ENCODE results near the gene JPT2. TPM values are rescaled to one million over a fixed set of nuclear protein-coding genes. Genes with fewer than 3 reads are reported as not detected.
A peak's percentile ranks its signal among the peaks of the same experiment; 100 is the strongest.

The JPT2 gene
- total RNA-seq, 2 donors from 2014 or later = 11.6 to 14.4 TPM

DNA sequence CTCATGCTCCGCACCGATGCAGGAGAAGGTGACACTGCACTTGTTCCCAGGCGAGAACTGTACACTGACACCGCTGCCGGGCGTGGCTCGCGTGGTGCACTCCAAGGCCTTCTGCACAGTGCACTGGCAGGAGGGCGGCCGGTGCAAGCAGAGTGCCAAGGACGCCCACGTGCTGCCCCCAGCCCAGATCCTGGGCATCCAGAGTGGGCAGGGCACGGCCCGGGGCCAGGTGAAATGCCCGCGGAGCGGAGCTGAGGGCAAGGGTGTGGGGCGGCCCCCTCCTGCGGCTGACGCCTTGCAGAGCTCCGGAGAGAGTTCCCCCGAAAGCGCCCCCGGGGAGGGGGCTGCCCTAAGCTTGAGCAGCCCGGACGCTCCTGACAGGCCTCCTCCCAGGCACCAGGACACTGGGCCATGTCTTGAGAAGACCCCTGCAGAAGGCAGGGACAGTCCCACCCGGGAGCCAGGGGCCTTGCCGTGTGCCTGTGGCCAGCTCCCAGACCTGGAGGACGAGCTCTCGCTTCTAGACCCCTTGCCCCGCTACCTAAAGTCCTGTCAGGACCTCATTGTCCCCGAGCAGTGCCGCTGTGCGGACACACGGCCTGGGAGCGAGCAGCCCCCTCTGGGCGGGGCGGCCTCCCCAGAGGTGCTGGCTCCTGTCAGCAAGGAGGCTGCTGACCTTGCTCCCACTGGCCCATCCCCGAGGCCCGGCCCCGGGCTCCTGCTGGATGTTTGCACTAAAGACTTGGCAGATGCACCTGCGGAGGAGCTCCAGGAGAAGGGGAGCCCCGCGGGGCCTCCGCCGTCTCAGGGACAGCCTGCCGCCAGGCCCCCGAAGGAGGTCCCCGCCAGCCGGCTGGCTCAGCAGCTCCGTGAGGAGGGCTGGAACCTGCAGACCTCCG is 21.9 kb upstream of the JPT2 start:
- ATAC-seq = no peak
- Mint-ChIP-seq H3K4me1 (peaks cover 12% of the 10 kb centered on the region), H3K4me3 (no peak overlapping the region), H3K36me3 (ENCODE audit: low read depth) (peaks cover 8% of the 10 kb centered on the region), H3K27me3 (no peaks in the 10 kb centered on the region), H3K27ac (no peak overlapping the region)
- no peaks in the 10 kb centered on the region for H3K9me3 ChIP-seq (ENCODE audit: control insufficient read depth, low read length, poor library complexity, severe bottlenecking)
- no peak for DNase-seq

GRCh38 chr16:1656808-1657617 is 21.1 kb upstream of the JPT2 start:
- DNase-seq (no peak), ATAC-seq (no peak)
- Mint-ChIP-seq H3K4me3 (no peak overlapping the region), H3K4me1 (peaks cover 4% of the 10 kb centered on the region), H3K36me3 (ENCODE audit: low read depth) (peaks cover 4% of the 10 kb centered on the region), H3K27ac (no peak overlapping the region), H3K27me3 (no peaks in the 10 kb centered on the region)
- H3K9me3 ChIP-seq (ENCODE audit: control insufficient read depth, low read length, poor library complexity, severe bottlenecking) = no peaks in the 10 kb centered on the region

DNA sequence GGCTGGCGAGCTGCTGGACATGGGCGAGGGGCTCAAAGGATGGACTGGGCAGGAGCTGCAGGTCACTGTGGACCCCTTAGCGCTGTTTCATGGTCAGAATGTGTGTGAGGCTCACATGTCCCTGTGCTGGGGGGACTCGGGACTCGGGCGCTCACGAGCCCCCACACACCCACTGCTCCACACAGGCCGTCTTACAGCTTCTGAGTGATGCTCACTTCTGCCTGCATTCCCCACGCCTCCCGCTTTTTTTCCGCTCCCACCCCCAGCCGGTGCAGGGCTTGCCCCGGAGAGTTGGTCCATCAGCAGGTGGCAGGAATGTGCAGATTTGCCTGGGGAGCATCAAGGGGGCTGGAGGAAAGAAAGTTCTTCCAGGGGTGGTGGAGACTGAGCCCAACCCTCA is 20.2 kb upstream of the JPT2 start:
- DNase-seq (no peak), ATAC-seq (no peak)
- no peaks in the 10 kb centered on the region for H3K27me3 Mint-ChIP-seq
- peaks cover 4% of the 10 kb centered on the region for H3K4me1 Mint-ChIP-seq
- H3K4me3 Mint-ChIP-seq = no peak overlapping the region
- peaks cover 4% of the 10 kb centered on the region for H3K36me3 Mint-ChIP-seq (ENCODE audit: low read depth)
- no peaks in the 10 kb centered on the region for H3K9me3 ChIP-seq (ENCODE audit: control insufficient read depth, low read length, poor library complexity, severe bottlenecking)
- H3K27ac Mint-ChIP-seq = no peak overlapping the region

GRCh38 chr16:1659031-1659430 is 19.0 kb upstream of the JPT2 start:
- H3K27me3 Mint-ChIP-seq = no peaks in the 10 kb centered on the region
- ATAC-seq = no peak
- H3K4me3 Mint-ChIP-seq = peak overlapping the region; percentile 12
- no peak overlapping the region for H3K27ac Mint-ChIP-seq
- H3K9me3 ChIP-seq (ENCODE audit: control insufficient read depth, low read length, poor library complexity, severe bottlenecking) = no peaks in the 10 kb centered on the region
- DNase-seq = no peak
- H3K36me3 Mint-ChIP-seq (ENCODE audit: low read depth) = peaks cover 4% of the 10 kb centered on the region
- peaks cover 4% of the 10 kb centered on the region for H3K4me1 Mint-ChIP-seq

DNA sequence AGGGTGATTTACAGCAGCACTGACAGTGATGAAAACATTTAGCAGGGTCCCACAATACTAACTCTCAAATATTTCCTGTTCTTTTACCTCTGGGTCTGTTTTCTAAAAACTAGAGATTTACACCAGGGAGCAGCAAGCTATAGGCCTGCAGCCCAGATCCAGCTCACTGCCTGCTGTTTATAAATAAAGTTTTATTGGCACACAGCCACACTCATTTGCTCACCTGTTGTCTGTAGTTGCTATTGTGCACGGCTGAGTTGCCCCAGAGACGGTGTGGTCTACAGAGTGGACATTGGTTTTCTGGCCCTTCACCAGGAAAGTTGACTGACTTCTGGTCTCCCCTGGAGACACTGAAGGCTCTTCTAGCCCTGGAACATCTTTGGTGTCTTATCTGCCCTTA is 16.3 kb upstream of the JPT2 start:
- H3K27ac Mint-ChIP-seq = no peak overlapping the region
- H3K36me3 Mint-ChIP-seq (ENCODE audit: low read depth) = peaks cover 5% of the 10 kb centered on the region
- DNase-seq = no peak

GRCh38 chr16:1662543-1662942 is 15.5 kb upstream of the JPT2 start:
- Mint-ChIP-seq H3K27ac (no peak overlapping the region), H3K36me3 (ENCODE audit: low read depth) (peaks cover 5% of the 10 kb centered on the region)

More for the DNA sequence above, 16.3 kb upstream of the JPT2 start:
- ATAC-seq = no peak
- no peaks in the 10 kb centered on the region for H3K9me3 ChIP-seq (ENCODE audit: control insufficient read depth, low read length, poor library complexity, severe bottlenecking)
- Mint-ChIP-seq H3K4me1 (no peaks in the 10 kb centered on the region), H3K27me3 (no peaks in the 10 kb centered on the region), H3K4me3 (no peak overlapping the region)

DNA sequence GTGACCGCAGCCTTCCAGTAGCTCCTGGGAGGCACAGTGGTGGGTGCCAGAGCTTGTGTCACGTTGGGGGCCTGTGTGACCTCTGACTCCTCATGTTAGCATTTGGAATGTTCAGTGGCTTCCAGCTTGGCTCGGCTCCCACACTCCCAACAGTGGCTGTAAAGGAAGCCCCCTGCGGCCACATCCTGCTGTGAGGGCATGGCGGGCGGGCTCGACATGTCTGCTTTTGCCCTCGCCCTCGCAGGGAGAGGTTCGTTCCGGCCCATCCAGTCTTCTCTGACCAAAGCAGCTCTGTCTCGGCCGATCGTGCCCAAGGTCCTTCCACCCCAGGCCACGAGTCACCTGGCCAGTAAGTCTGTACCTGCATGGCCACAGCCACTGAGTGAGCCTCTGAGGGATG is 12.2 kb upstream of the JPT2 start:
- Mint-ChIP-seq H3K27me3 (no peaks in the 10 kb centered on the region), H3K36me3 (ENCODE audit: low read depth) (peaks cover 5% of the 10 kb centered on the region), H3K4me1 (no peaks in the 10 kb centered on the region), H3K27ac (no peak overlapping the region), H3K4me3 (no peak overlapping the region)
- no peaks in the 10 kb centered on the region for H3K9me3 ChIP-seq (ENCODE audit: control insufficient read depth, low read length, poor library complexity, severe bottlenecking)
- DNase-seq (no peak), ATAC-seq (no peak)

More at GRCh38 chr16:1662543-1662942, 15.5 kb upstream of the JPT2 start:
- Mint-ChIP-seq H3K4me3 (no peak overlapping the region), H3K27me3 (no peaks in the 10 kb centered on the region), H3K4me1 (no peaks in the 10 kb centered on the region)
- DNase-seq (no peak), ATAC-seq (no peak)
- H3K9me3 ChIP-seq (ENCODE audit: control insufficient read depth, low read length, poor library complexity, severe bottlenecking) = no peaks in the 10 kb centered on the region

DNA sequence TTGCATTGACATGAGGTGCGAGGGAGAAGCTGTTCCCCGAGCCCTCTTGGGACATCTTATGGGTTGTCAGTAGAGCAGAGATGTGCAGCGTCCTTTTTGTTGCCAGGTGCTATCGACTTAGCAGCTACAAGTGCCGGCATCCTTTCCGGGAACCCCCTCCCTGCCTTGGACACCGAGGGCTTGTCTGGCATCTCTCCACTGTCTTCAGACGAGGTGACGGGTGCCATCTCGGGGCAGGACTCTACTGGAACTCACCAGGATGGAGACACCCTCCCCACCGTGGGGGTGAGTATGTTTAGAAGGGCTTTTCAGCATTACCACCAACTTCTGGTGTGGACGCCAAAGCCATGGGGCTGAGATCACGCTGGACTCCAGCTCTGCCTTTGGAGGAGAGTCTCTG is 11.8 kb upstream of the JPT2 start:
- Mint-ChIP-seq H3K4me3 (no peak overlapping the region), H3K36me3 (ENCODE audit: low read depth) (peaks cover 5% of the 10 kb centered on the region), H3K4me1 (no peaks in the 10 kb centered on the region), H3K27me3 (no peaks in the 10 kb centered on the region), H3K27ac (no peak overlapping the region)
- DNase-seq = no peak
- no peaks in the 10 kb centered on the region for H3K9me3 ChIP-seq (ENCODE audit: control insufficient read depth, low read length, poor library complexity, severe bottlenecking)
- ATAC-seq = no peak

- ATAC-seq (no peak), DNase-seq (no peak)
- Mint-ChIP-seq H3K27me3 (no peaks in the 10 kb centered on the region), H3K4me3 (no peak overlapping the region), H3K36me3 (ENCODE audit: low read depth) (peaks cover 5% of the 10 kb centered on the region), H3K27ac (no peak overlapping the region), H3K4me1 (no peaks in the 10 kb centered on the region)
- no peaks in the 10 kb centered on the region for H3K9me3 ChIP-seq (ENCODE audit: control insufficient read depth, low read length, poor library complexity, severe bottlenecking)
These were observed 10.8 kb upstream of the JPT2 start for GRCh38 chr16:1667271-1667670.

GRCh38 chr16:1667916-1668315 is 10.2 kb upstream of the JPT2 start:
- H3K4me1 Mint-ChIP-seq = no peaks in the 10 kb centered on the region
- peaks cover 8% of the 10 kb centered on the region for H3K36me3 Mint-ChIP-seq (ENCODE audit: low read depth)
- no peak for ATAC-seq
- no peak overlapping the region for H3K27ac Mint-ChIP-seq
- no peak overlapping the region for H3K4me3 Mint-ChIP-seq
- no peaks in the 10 kb centered on the region for H3K9me3 ChIP-seq (ENCODE audit: control insufficient read depth, low read length, poor library complexity, severe bottlenecking)
- H3K27me3 Mint-ChIP-seq = no peaks in the 10 kb centered on the region
- DNase-seq = no peak

- no peaks in the 10 kb centered on the region for H3K9me3 ChIP-seq (ENCODE audit: control insufficient read depth, low read length, poor library complexity, severe bottlenecking)
- no peak for DNase-seq
- peaks cover 2% of the 10 kb centered on the region for H3K4me1 Mint-ChIP-seq
- H3K27me3 Mint-ChIP-seq = no peaks in the 10 kb centered on the region
- no peak for ATAC-seq
- no peak overlapping the region for H3K4me3 Mint-ChIP-seq
- H3K27ac Mint-ChIP-seq = no peak overlapping the region
- peaks cover 9% of the 10 kb centered on the region for H3K36me3 Mint-ChIP-seq (ENCODE audit: low read depth)
These were observed 9.3 kb upstream of the JPT2 start for GRCh38 chr16:1668612-1669319.

DNA sequence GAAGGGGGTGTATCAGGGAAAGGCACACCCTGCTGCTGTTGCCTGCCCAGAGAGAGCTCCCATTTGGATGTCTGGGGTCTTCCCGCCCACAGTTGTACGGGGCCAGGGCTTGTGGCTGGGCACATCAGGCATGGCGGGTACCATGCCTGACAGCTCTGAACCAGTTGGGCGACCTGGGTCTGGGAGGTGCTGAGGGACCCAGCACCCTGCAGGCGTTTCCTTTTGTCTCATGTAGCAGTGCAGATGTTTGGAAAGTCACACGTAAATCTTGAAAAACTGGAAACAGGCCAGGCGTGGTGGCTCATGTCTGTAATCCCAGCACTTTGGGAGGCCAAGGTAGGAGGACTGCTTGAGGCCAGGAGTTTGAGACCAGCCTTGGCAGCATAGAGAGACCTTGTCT is 8.4 kb upstream of the JPT2 start:
- Mint-ChIP-seq H3K4me1 (peaks cover 2% of the 10 kb centered on the region), H3K4me3 (no peak overlapping the region), H3K27me3 (no peaks in the 10 kb centered on the region), H3K36me3 (ENCODE audit: low read depth) (peaks cover 9% of the 10 kb centered on the region), H3K27ac (no peak overlapping the region)
- DNase-seq (no peak), ATAC-seq (no peak)
- no peaks in the 10 kb centered on the region for H3K9me3 ChIP-seq (ENCODE audit: control insufficient read depth, low read length, poor library complexity, severe bottlenecking)

DNA sequence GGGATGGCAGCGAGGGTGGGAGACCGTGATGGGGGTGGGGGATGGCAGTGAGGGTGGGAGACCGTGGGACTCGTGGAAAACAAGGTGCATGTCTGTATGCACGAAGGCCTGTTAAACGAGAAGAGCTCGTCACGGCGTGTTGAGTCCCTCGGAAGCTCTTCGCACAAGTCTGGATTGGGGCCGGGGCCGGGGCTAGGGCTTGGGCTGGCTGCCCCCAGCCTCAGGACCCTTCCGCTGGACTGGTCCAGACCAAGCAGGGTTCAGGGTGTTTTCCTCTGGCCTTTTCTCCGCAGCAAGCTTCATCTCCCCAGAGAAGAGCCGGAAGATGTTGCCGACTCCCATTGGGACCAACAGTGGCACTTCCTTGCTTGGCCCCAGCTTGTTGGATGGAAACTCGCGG is 7.7 kb upstream of the JPT2 start:
- ATAC-seq = no peak
- Mint-ChIP-seq H3K36me3 (ENCODE audit: low read depth) (peaks cover 5% of the 10 kb centered on the region), H3K27ac (no peak overlapping the region), H3K4me1 (peaks cover 3% of the 10 kb centered on the region), H3K4me3 (no peak overlapping the region), H3K27me3 (no peaks in the 10 kb centered on the region)
- H3K9me3 ChIP-seq (ENCODE audit: control insufficient read depth, low read length, poor library complexity, severe bottlenecking) = no peaks in the 10 kb centered on the region
- DNase-seq = no peak
